OCI-LY7 (cell line): Measurements from ENCODE around the gene SLC25A25. TPM values are rescaled to one million over a fixed set of nuclear protein-coding genes. Genes with fewer than 3 reads are reported as not detected.
A peak's percentile ranks its signal among the peaks of the same experiment; 100 is the strongest.
"Not testable (repeated sequence)": the region's sequence is repeated elsewhere in the genome, so short reads cannot be mapped to it uniquely, and the experiment has no call there.

ENCODE experiments used
- BruUV-seq: library from RNA; stranded (reverse); fragments of 400-500 nt; replicated peaks from 2 replicates; lab custom pipeline; 2021; lab: Mats Ljungman, UMichigan
- CTCF ChIA-PET: fragments of 300-600 bp; sonication (Branson Sonifier 250); formaldehyde crosslinking; loops from one replicate; lab custom pipeline; 2022; ENCODE audit warnings: antibody characterized with exemption; ENCODE audit not compliant: unreplicated experiment; lab: Charles Lee
- POLR2A ChIA-PET: fragments of 300-600 bp; sonication (Branson Sonifier 250); formaldehyde crosslinking; loops from one replicate; lab custom pipeline; 2022; ENCODE audit warnings: antibody characterized with exemption; lab: Charles Lee
- DNase-seq: peaks from one replicate; pipeline ENCODE4 v3.0.0-alpha.2; 2015; ENCODE audit warnings: low spot score
- H2AFZ ChIP-seq: fragments of 200-600 bp; sonication (generic), shearing (Covaris generic); 2 replicates; pipeline ENCODE4 v1.6.1; 2014; ENCODE audit warnings: mild to moderate bottlenecking, antibody characterized with exemption, low read length, moderate library complexity
- H3K27ac ChIP-seq: fragments of 200-600 bp; sonication (generic); 2 replicates; pipeline ENCODE4 v1.5.1; 2014; ENCODE audit warnings: mixed run types, low read depth, mild to moderate bottlenecking, moderate library complexity, low read length, inconsistent platforms; ENCODE audit not compliant: poor library complexity, severe bottlenecking
- H3K36me3 ChIP-seq: fragments of 200-600 bp; sonication (generic); 2 replicates; pipeline ENCODE4 v1.6.1; 2014; ENCODE audit warnings: mild to moderate bottlenecking, antibody characterized with exemption, low read length, moderate library complexity, mixed read lengths; ENCODE audit not compliant: insufficient read depth
- H3K4me1 ChIP-seq: fragments of 200-600 bp; sonication (generic); 2 replicates; pipeline ENCODE4 v1.5.1; 2014; ENCODE audit warnings: mild to moderate bottlenecking, low read length; ENCODE audit not compliant: insufficient read depth, poor library complexity, severe bottlenecking
- H3K4me2 ChIP-seq: fragments of 200-600 bp; sonication (generic); 2 replicates; pipeline ENCODE4 v1.6.1; 2014; ENCODE audit warnings: mild to moderate bottlenecking, low read length
- H3K4me3 ChIP-seq: fragments of 200-600 bp; sonication (generic); 2 replicates; pipeline ENCODE4 v1.5.1; 2014; ENCODE audit warnings: mild to moderate bottlenecking, low read depth, low read length; ENCODE audit not compliant: poor library complexity, severe bottlenecking
- H3K79me2 ChIP-seq: fragments of 200-600 bp; sonication (generic); 2 replicates; pipeline ENCODE4 v1.6.1; 2016; ENCODE audit warnings: low read depth, mild to moderate bottlenecking, low read length, moderate library complexity, mixed read lengths; ENCODE audit not compliant: insufficient read depth
- H3K9me2 ChIP-seq: fragments of 200-600 bp; sonication (generic); 2 replicates; pipeline ENCODE4 v1.6.1; 2016; ENCODE audit warnings: mild to moderate bottlenecking, low read length, mixed read lengths; ENCODE audit not compliant: insufficient read depth
- H3K9me3 ChIP-seq: fragments of 200-600 bp; sonication (generic); 2 replicates; pipeline ENCODE4 v1.6.1; 2014; ENCODE audit warnings: mild to moderate bottlenecking, mixed run types, low read length, mixed read lengths
- H4K20me1 ChIP-seq: fragments of 200-600 bp; sonication (generic); 2 replicates; pipeline ENCODE4 v1.6.1; 2014; ENCODE audit warnings: mild to moderate bottlenecking, antibody characterized with exemption, low read length, moderate library complexity, mixed read lengths; ENCODE audit not compliant: insufficient read depth
- EZH2phosphoT487 ChIP-seq: fragments of 200-600 bp; sonication (generic); IDR thresholded peaks from 2 replicates; pipeline ENCODE4 v1.6.1; 2018; ENCODE audit warnings: low read depth, borderline replicate concordance, mild to moderate bottlenecking, mixed run types, antibody characterized with exemption, low read length, moderate library complexity, mixed read lengths
- intact Hi-C: fragments of 100-400 bp; cut with micrococcal nuclease; formaldehyde crosslinking; loops from one replicate; pipeline ENCODE4 v1.10.0; 2022; ENCODE audit not compliant: unreplicated experiment
- total RNA-seq, 2 experiments: library from RNA; depleted of rRNA in 1 of 2; stranded (reverse); fragments of >200 nt in 1 of 2; shearing (Covaris generic) in 1 of 2; gene quantifications; 2 replicates each; pipeline ENCODE4 v1.2.3, GENCODE V29; 2014 to 2022
- TF ChIP-seq, protein P1 (sequence below): fragments of 200-600 bp; sonication (generic); conservative IDR thresholded peaks from 2 replicates; pipeline ENCODE4 v1.5.1; 2014; ENCODE audit warnings: mild to moderate bottlenecking, antibody characterized with exemption, low read length, moderate library complexity, mixed read lengths

Gene SLC25A25
- total RNA-seq, 2 experiments from 2014 or later = 17.6 to 21.4 TPM

DNA sequence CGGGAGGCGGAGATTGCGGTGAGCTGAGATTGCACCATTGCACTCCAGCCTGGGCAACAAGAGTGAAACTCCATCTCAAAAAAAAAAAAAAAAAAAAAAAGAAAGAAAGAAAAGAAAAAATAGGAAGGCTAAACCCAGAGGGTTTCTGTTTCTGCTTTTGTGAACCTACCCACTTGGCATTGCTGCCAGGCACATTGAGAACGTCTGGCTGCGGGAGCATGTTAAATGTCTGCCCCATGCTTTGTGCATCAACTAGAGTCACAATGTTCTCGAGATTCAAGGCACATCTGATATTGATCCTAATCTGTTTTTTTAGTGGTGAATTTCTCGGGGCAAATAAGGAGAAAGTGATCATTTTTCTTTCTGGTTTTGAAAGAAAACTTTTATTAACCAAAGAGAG is 2.8 kb downstream of the SLC25A25 start:
- peaks cover 80% of the 10 kb centered on the region for H3K79me2 ChIP-seq
- intact Hi-C loops = no loop called here
- peak overlapping the region; percentile 97 for H3K27ac ChIP-seq
- no peaks in the 10 kb centered on the region for H3K9me2 ChIP-seq
- TSS peak; percentile 51 for BruUV-seq
- no peak for DNase-seq
- peaks cover 50% of the 10 kb centered on the region for H3K4me1 ChIP-seq
- H3K4me2 ChIP-seq = peak overlapping the region; percentile 85
- peaks cover 26% of the 10 kb centered on the region for H3K36me3 ChIP-seq
- H4K20me1 ChIP-seq = no peaks in the 10 kb centered on the region
- TF ChIP-seq, protein P1, sequence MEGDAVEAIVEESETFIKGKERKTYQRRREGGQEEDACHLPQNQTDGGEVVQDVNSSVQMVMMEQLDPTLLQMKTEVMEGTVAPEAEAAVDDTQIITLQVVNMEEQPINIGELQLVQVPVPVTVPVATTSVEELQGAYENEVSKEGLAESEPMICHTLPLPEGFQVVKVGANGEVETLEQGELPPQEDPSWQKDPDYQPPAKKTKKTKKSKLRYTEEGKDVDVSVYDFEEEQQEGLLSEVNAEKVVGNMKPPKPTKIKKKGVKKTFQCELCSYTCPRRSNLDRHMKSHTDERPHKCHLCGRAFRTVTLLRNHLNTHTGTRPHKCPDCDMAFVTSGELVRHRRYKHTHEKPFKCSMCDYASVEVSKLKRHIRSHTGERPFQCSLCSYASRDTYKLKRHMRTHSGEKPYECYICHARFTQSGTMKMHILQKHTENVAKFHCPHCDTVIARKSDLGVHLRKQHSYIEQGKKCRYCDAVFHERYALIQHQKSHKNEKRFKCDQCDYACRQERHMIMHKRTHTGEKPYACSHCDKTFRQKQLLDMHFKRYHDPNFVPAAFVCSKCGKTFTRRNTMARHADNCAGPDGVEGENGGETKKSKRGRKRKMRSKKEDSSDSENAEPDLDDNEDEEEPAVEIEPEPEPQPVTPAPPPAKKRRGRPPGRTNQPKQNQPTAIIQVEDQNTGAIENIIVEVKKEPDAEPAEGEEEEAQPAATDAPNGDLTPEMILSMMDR = no peak
- no peak for TF ChIP-seq EZH2phosphoT487
- H3K4me3 ChIP-seq = peak overlapping the region; percentile 61
- no peaks in the 10 kb centered on the region for H3K9me3 ChIP-seq
- ChIA-PET CTCF (no interaction called here), POLR2A (no interaction called here)
- no peak overlapping the region for H2AFZ ChIP-seq

DNA sequence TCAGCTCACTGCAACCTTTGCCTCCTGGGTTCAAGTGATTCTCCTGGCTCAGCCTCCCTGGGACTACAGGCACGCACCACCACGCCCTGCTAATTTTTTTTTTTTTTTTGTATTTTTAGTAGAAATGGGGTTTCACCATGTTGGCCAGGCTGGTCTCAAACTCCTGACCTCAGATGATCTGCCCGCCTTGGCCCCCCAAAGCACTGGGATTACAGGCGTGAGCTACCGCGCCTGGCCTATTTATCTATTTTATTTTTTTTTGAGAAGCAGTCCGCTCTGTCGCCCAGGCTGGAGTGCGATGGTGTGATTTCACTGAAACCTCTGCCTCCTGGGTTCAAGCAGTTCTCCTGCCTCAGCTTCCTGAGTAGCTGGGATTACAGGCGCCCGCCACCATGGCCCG is 3.4 kb downstream of the SLC25A25 start:
- H4K20me1 ChIP-seq, H3K9me3 ChIP-seq, BruUV-seq, CTCF ChIA-PET, H3K9me2 ChIP-seq, H2AFZ ChIP-seq, DNase-seq, intact Hi-C loops: not testable (repeated sequence)
- H3K4me2 ChIP-seq = peak overlapping the region; percentile 85
- H3K79me2 ChIP-seq = peaks cover 78% of the 10 kb centered on the region
- peak overlapping the region; percentile 61 for H3K4me3 ChIP-seq
- peak overlapping the region; percentile 97 for H3K27ac ChIP-seq
- peaks cover 29% of the 10 kb centered on the region for H3K36me3 ChIP-seq
- peaks cover 44% of the 10 kb centered on the region for H3K4me1 ChIP-seq
- POLR2A ChIA-PET = interaction anchor here (0.7 to 1.4 kb wide), 4 partner anchors 21 to 172 kb away, joined by 3 to 4 read pairs (median 3); partner anchors contain the start of gene ST6GALNAC6

DNA sequence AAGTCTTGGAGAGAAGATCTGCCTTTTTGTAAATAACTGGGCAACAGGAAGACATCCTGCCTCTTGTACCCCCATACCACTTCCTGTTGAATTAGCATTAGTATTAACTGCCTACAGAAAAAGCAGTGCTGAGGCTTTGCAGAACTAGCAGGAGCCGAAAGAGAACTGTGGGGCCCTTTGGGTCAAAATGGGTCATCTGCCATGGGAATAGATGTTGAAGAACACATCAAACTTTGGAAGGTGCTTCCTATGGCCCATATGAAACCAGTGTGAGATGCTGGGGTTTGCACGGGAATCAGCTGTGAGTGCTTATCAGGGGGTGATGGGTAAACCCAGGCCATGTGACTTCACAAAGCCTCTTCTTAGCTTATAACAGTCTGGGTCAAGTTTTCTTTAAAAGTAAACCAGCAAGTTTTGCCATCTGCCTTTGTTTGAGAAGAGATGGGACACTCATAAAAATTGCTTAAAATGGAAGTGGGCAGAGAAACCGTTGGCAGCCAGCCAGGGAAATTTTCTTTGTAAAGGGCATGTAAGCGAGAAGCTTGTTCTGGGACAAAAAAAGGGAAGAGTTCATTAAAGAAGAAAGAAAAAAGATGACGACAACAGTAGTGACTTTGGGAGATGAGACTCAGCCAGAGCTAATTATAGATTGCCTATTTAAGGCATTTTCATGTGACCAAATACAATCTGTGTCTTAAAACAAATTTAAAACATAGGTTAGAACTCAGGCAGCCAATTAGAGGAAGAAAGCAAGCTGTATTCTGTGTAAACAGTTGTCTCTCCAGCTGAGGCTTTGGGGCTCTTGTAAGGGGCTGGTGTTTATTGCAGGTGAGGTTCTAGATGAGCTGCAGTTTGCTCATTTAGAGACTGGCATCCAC is 4.4 kb downstream of the SLC25A25 start:
- Histone ChIP-seq H4K20me1 (no peaks in the 10 kb centered on the region), H2AFZ (peak overlapping the region; percentile 27; the same call in 1 of the 2 replicates), H3K4me3 (peak overlapping the region; percentile 61), H3K9me2 (no peaks in the 10 kb centered on the region), H3K79me2 (peaks cover 87% of the 10 kb centered on the region), H3K9me3 (no peaks in the 10 kb centered on the region), H3K36me3 (peaks cover 35% of the 10 kb centered on the region), H3K27ac (peak overlapping the region; percentile 97), H3K4me1 (peaks cover 39% of the 10 kb centered on the region), H3K4me2 (peak overlapping the region; percentile 85)
- intact Hi-C loops = no loop called here
- CTCF ChIA-PET = no interaction called here
- TF ChIP-seq, protein P1 = no peak
- TF ChIP-seq EZH2phosphoT487 = no peak
- POLR2A ChIA-PET = interaction anchor here (0.7 to 1.4 kb wide), 7 partner anchors 21 to 173 kb away, joined by 3 to 4 read pairs (median 3); partner anchors contain the start of gene ST6GALNAC6
- peak; percentile 73 for DNase-seq
- BruUV-seq = TSS peak; percentile 27
